Activated T-helper 1 cell treated with anti-CD3 and anti-CD28 coated beads, Interleukin-12 subunit alpha, Interleukin-12 subunit beta, Interleukin-2, Interleukin-4 antibody, amounts not matched to agents 30 ng/mL and 10 ng/mL and 1 ng/mL, durations not matched to agents 14 hours and 24 hours and 36 hours (primary cell): Measurements from ENCODE around the gene DES. TPM values are rescaled to one million over a fixed set of nuclear protein-coding genes. Genes with fewer than 3 reads are reported as not detected.

Experiments
- DNase-seq: peaks from one replicate; pipeline ENCODE4 v3.0.0; 2021; ENCODE audit warnings: low spot score
- H3K27ac Mint-ChIP-seq: one replicate; pipeline ENCODE4 v1.8.0; 2021; ENCODE audit warnings: mild to moderate bottlenecking, mixed read lengths
- H3K27me3 Mint-ChIP-seq: one replicate; pipeline ENCODE4 v1.8.0; 2022; ENCODE audit warnings: mild to moderate bottlenecking, moderate library complexity, mixed read lengths; ENCODE audit not compliant: insufficient read depth
- H3K36me3 Mint-ChIP-seq: one replicate; pipeline ENCODE4 v1.8.0; 2021; ENCODE audit warnings: low read depth, mixed read lengths
- H3K4me1 Mint-ChIP-seq: one replicate; pipeline ENCODE4 v1.8.0; 2021; ENCODE audit warnings: low read depth, mixed read lengths
- H3K4me3 Mint-ChIP-seq: one replicate; pipeline ENCODE4 v1.8.0; 2021; ENCODE audit warnings: mild to moderate bottlenecking, moderate library complexity, mixed read lengths
- H3K9me3 Mint-ChIP-seq: one replicate; pipeline ENCODE4 v1.8.0; 2021; ENCODE audit warnings: mixed read lengths
- intact Hi-C: fragments of 100-400 bp; cut with micrococcal nuclease; formaldehyde crosslinking; loops from one replicate; pipeline ENCODE4 v1.15.1; 2024
- total RNA-seq: library from RNA; stranded (reverse); gene quantifications from 2 replicates; pipeline ENCODE4 v1.2.3, GENCODE V29; 2022

DES gene
- total RNA-seq, 1 donor from 2014 or later = not detected

- intact Hi-C loops = no loop called here
- H3K4me1 Mint-ChIP-seq = no peaks in the 10 kb centered on the region
- no peak overlapping the region for H3K4me3 Mint-ChIP-seq
- no peak for DNase-seq
- no peaks in the 10 kb centered on the region for H3K9me3 Mint-ChIP-seq
- H3K27me3 Mint-ChIP-seq = peaks cover 45% of the 10 kb centered on the region
- no peaks in the 10 kb centered on the region for H3K36me3 Mint-ChIP-seq
- no peak overlapping the region for H3K27ac Mint-ChIP-seq
Measured at GRCh38 chr2:219448776-219449341, 30.7 kb downstream of the DES start.

- Mint-ChIP-seq H3K4me3 (no peak overlapping the region), H3K27me3 (peaks cover 45% of the 10 kb centered on the region), H3K27ac (no peak overlapping the region), H3K36me3 (no peaks in the 10 kb centered on the region), H3K9me3 (no peaks in the 10 kb centered on the region), H3K4me1 (no peaks in the 10 kb centered on the region)
- no peak for DNase-seq
- intact Hi-C loops = no loop called here
Measured at GRCh38 chr2:219449609-219450008, 31.4 kb downstream of the DES start.

- no peak overlapping the region for H3K27ac Mint-ChIP-seq
Measured at GRCh38 chr2:219451661-219452360, 33.6 kb downstream of the DES start.

DNA sequence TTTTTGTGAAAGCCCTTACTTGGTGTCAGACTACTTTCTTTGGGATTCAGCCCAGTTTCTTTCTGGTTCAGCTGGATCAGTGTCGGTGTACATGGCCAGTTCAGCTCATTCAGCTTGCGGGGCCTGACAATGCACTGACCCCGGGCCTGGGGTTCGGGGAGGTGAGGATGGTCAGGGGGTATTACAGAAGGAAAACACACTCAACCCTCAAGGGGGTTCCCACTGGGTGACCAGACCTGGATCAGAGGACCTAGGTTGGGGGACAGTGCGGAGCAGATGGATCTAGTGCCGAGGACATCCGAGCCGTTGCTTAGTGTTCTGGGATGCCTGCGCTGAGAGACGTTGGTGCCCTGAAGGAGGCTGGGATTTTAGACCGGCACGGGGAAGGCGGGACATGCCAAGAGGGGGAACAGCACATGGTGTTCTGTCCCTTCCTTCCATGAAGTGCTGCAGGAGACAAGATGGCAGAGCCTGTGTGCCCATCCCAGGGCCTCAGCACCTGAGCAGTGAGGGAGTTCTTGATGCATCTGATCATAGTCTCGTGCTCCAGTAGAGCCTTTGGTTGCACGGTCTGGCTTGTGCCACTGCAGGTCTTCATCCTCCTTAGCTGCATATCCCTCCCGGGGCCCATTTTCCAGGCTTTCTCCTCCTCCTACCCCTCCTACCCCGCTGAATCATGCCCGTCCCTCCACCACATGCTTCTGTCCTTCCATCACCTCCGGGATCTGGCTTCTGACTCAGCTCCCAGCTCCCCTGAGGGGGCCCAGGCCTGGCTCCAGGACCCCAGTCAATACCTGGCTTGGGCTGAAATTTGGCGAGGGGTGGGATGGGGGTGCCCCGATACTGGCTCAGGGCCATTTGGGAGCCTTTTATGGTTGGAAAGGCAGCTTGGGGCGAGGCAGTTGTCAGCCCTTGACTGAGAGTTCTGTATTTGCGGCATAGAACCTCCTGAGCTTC is 34.5 kb downstream of the DES start:
- Mint-ChIP-seq H3K9me3 (no peaks in the 10 kb centered on the region), H3K4me3 (no peak overlapping the region), H3K36me3 (no peaks in the 10 kb centered on the region), H3K27me3 (peaks cover 30% of the 10 kb centered on the region), H3K27ac (no peak overlapping the region), H3K4me1 (no peaks in the 10 kb centered on the region)
- intact Hi-C loops = no loop called here
- no peak for DNase-seq

More at GRCh38 chr2:219451661-219452360, 33.6 kb downstream of the DES start:
- intact Hi-C loops = no loop called here
- DNase-seq = no peak
- Mint-ChIP-seq H3K4me1 (no peaks in the 10 kb centered on the region), H3K9me3 (no peaks in the 10 kb centered on the region), H3K36me3 (no peaks in the 10 kb centered on the region), H3K4me3 (no peak overlapping the region), H3K27me3 (peaks cover 37% of the 10 kb centered on the region)

- Mint-ChIP-seq H3K27ac (no peak overlapping the region), H3K4me1 (no peaks in the 10 kb centered on the region), H3K4me3 (no peak overlapping the region), H3K36me3 (no peaks in the 10 kb centered on the region), H3K27me3 (peaks cover 29% of the 10 kb centered on the region), H3K9me3 (no peaks in the 10 kb centered on the region)
- intact Hi-C loops = no loop called here
- no peak for DNase-seq
Measured at GRCh38 chr2:219453671-219454590, 35.8 kb downstream of the DES start.

GRCh38 chr2:219455581-219455980 is 37.4 kb downstream of the DES start:
- intact Hi-C loops = no loop called here
- H3K27ac Mint-ChIP-seq = no peak overlapping the region
- H3K4me1 Mint-ChIP-seq = no peaks in the 10 kb centered on the region
- DNase-seq = no peak
- H3K4me3 Mint-ChIP-seq = no peak overlapping the region
- peaks cover 16% of the 10 kb centered on the region for H3K27me3 Mint-ChIP-seq
- no peaks in the 10 kb centered on the region for H3K9me3 Mint-ChIP-seq
- no peaks in the 10 kb centered on the region for H3K36me3 Mint-ChIP-seq

DNA sequence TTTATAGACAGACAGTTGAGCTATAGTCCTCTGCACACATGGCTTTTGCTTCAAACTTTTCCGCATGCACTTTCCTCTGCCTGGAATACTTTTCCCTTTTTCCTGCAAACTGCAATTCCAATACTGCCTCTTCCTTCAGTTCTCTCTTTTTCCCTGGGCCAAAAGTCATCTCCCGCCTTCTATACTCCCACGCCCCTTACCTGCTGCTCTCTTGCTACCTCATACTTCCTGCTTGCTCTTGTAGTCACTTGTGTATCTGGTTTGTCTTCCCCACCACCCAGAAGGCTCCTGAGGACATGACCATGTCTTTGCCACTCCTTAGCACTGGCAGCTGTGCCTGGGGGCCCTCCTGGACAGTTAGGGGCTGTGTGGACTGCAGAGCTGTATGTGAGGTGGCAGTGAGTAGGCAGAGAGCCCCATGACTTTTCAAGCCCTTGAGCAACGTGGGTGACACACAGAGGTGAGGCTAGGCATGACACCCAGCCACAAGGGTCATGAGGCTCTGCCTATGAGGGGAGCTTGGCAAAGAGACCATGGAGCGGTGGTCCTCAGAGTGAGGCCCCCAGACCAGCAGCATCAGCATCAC is 39.7 kb downstream of the DES start:
- DNase-seq = no peak
- Mint-ChIP-seq H3K36me3 (no peaks in the 10 kb centered on the region), H3K4me1 (no peaks in the 10 kb centered on the region), H3K4me3 (no peak overlapping the region), H3K27ac (no peak overlapping the region), H3K9me3 (no peaks in the 10 kb centered on the region), H3K27me3 (peaks cover 9% of the 10 kb centered on the region)
- intact Hi-C loops = no loop called here

DNA sequence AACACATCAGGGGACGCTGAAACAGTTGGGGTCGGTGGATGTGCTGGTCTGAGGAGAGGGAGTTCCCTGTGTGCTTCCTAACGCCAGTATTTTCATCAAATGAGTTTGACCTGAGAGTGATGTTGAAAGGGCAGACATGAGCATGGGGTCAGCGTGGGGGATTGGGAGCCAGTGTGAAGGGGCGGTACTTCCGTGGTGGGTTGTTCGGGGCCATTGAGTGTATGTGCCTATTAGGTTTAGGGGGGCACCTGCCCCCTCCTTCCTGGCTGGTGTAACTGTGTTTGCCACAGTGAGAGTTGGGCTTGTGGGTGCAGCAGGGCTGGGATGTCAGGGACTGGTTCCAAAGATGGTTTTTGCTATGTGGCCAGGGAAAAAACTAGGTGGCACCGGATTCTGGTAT is 40.8 kb downstream of the DES start:
- Mint-ChIP-seq H3K9me3 (no peaks in the 10 kb centered on the region), H3K36me3 (no peaks in the 10 kb centered on the region), H3K27ac (no peak overlapping the region), H3K4me3 (no peak overlapping the region), H3K27me3 (peaks cover 5% of the 10 kb centered on the region), H3K4me1 (no peaks in the 10 kb centered on the region)
- DNase-seq = no peak
- intact Hi-C loops = loop anchor here (1.0 kb wide), 1 partner anchor 71 kb away; no protein-coding TSS in a partner anchor

- DNase-seq = no peak
- intact Hi-C loops = loop anchor here (1.0 kb wide), 1 partner anchor 71 kb away; no protein-coding TSS in a partner anchor
- no peak overlapping the region for H3K27ac Mint-ChIP-seq
- no peaks in the 10 kb centered on the region for H3K4me1 Mint-ChIP-seq
- peaks cover 4% of the 10 kb centered on the region for H3K27me3 Mint-ChIP-seq
- no peaks in the 10 kb centered on the region for H3K36me3 Mint-ChIP-seq
- H3K4me3 Mint-ChIP-seq = no peak overlapping the region
- H3K9me3 Mint-ChIP-seq = no peaks in the 10 kb centered on the region
Measured at GRCh38 chr2:219459460-219460311, 41.5 kb downstream of the DES start.

DNA sequence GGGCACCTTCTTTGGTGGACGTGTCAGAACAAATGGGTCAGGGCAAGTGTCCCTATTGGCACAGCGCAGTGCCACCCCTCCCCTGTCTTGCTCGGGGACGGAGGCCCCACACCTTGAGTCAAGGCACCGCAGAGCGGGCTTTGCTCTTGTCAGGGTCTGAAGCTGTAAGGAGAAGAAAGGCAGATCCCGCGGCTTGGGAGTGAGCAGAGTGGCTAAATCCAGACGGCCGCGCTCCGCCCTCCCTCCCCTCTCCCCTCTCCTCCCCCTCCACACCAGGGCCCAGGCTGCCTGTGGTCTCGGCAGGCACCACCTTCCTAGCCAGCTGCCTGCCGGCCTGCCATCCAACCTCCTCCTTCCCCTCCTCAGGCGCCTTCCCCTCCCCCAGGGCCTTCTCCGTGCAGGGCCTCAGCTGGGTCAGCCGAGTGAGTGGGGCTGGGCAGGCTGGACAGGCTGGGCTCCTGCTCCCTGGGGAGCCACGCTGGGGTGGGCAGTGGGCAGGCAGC is 42.3 kb downstream of the DES start:
- Mint-ChIP-seq H3K36me3 (no peaks in the 10 kb centered on the region), H3K4me3 (no peak overlapping the region), H3K9me3 (no peaks in the 10 kb centered on the region), H3K27me3 (peaks cover 3% of the 10 kb centered on the region), H3K4me1 (no peaks in the 10 kb centered on the region), H3K27ac (no peak overlapping the region)
- intact Hi-C loops = no loop called here
- no peak for DNase-seq

DNA sequence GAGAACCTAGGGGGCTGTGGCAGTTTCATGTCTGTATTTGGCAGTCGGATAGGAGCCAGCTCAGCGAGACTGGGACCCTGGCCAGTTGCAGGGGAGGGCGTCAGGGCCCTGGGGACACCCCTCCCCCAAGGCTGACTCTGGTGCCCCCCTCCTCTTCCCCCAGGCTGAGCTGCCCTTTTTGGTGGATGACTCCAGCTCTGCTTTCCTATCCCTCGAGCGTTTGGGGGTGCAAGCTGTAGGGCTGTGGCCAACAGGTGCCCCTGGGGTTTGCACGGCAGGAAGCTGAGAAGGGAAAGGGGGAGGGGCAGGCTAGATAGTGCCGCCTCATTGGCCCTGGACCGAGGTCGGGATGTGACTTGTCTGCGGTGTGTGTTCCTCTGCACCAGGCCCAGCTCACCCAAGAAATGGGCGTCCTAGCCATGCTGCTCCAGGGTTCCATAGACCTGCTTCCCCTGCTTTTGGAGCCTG is 42.9 kb downstream of the DES start:
- no peaks in the 10 kb centered on the region for H3K4me1 Mint-ChIP-seq
- H3K9me3 Mint-ChIP-seq = no peaks in the 10 kb centered on the region
- no peak overlapping the region for H3K27ac Mint-ChIP-seq
- no peak for DNase-seq
- no peak overlapping the region for H3K4me3 Mint-ChIP-seq
- no peaks in the 10 kb centered on the region for H3K36me3 Mint-ChIP-seq
- H3K27me3 Mint-ChIP-seq = peaks cover 3% of the 10 kb centered on the region
- intact Hi-C loops = no loop called here
